ENCODE measurements around the gene ZNF438. TPM values are rescaled to one million over a fixed set of nuclear protein-coding genes. Genes with fewer than 3 reads are reported as not detected.

Gene ZNF438
- total RNA-seq, 1 experiment from 2014 or later: 4.3 TPM

- no peak for TF ChIP-seq CTCF (IDR thresholded peaks at IDR 0.05; ENCODE audit: unreplicated experiment)
- DNase-seq: no peak
- CTCF ChIA-PET: no interaction called here
- intact Hi-C loops (cut with micrococcal nuclease; ENCODE audit: unreplicated experiment): no loop called here
- no peaks in the 10 kb centered on the region for H3K4me1 Mint-ChIP-seq (ENCODE audit: low read depth, unreplicated experiment)
- no peaks in the 10 kb centered on the region for H3K27me3 Mint-ChIP-seq (ENCODE audit: unreplicated experiment)
- no peak overlapping the region for H3K27ac Mint-ChIP-seq (ENCODE audit: unreplicated experiment)
- H3K4me3 Mint-ChIP-seq (ENCODE audit: low read depth, unreplicated experiment): no peak overlapping the region
- BruUV-seq (replicated peaks): no TSS peak
- H3K9me3 Mint-ChIP-seq (ENCODE audit: low read depth, unreplicated experiment): no peaks in the 10 kb centered on the region
- H3K36me3 Mint-ChIP-seq (ENCODE audit: insufficient read depth, unreplicated experiment): no peaks in the 10 kb centered on the region
Measured at GRCh38 chr10:30805061-30805460, 226.6 kb downstream of the ZNF438 start.

- Mint-ChIP-seq H3K4me1 (ENCODE audit: low read depth, unreplicated experiment) (no peaks in the 10 kb centered on the region), H3K27ac (ENCODE audit: unreplicated experiment) (no peak overlapping the region)
Measured at GRCh38 chr10:30804478-30805055, 227.1 kb downstream of the ZNF438 start.

GRCh38 chr10:30803892-30804322 is 227.8 kb downstream of the ZNF438 start:
- no TSS peak for BruUV-seq (replicated peaks)
- no peak for TF ChIP-seq CTCF (IDR thresholded peaks at IDR 0.05; ENCODE audit: unreplicated experiment)
- intact Hi-C loops (cut with micrococcal nuclease; ENCODE audit: unreplicated experiment): no loop called here
- Mint-ChIP-seq H3K36me3 (ENCODE audit: insufficient read depth, unreplicated experiment) (no peaks in the 10 kb centered on the region), H3K27ac (ENCODE audit: unreplicated experiment) (no peak overlapping the region), H3K27me3 (ENCODE audit: unreplicated experiment) (no peaks in the 10 kb centered on the region), H3K4me1 (ENCODE audit: low read depth, unreplicated experiment) (no peaks in the 10 kb centered on the region), H3K9me3 (ENCODE audit: low read depth, unreplicated experiment) (no peaks in the 10 kb centered on the region), H3K4me3 (ENCODE audit: low read depth, unreplicated experiment) (no peak overlapping the region)
- DNase-seq: no peak
- CTCF ChIA-PET: no interaction called here

More at GRCh38 chr10:30804478-30805055, 227.1 kb downstream of the ZNF438 start:
- CTCF ChIA-PET: no interaction called here
- Mint-ChIP-seq H3K36me3 (ENCODE audit: insufficient read depth, unreplicated experiment) (no peaks in the 10 kb centered on the region), H3K9me3 (ENCODE audit: low read depth, unreplicated experiment) (no peaks in the 10 kb centered on the region), H3K27me3 (ENCODE audit: unreplicated experiment) (no peaks in the 10 kb centered on the region), H3K4me3 (ENCODE audit: low read depth, unreplicated experiment) (no peak overlapping the region)
- no peak for TF ChIP-seq CTCF (IDR thresholded peaks at IDR 0.05; ENCODE audit: unreplicated experiment)
- DNase-seq: no peak
- intact Hi-C loops (cut with micrococcal nuclease; ENCODE audit: unreplicated experiment): no loop called here
- no TSS peak for BruUV-seq (replicated peaks)

GRCh38 chr10:30803058-30803457 is 228.6 kb downstream of the ZNF438 start:
- BruUV-seq (replicated peaks): no TSS peak
- Mint-ChIP-seq H3K27me3 (ENCODE audit: unreplicated experiment) (no peaks in the 10 kb centered on the region), H3K36me3 (ENCODE audit: insufficient read depth, unreplicated experiment) (no peaks in the 10 kb centered on the region), H3K4me1 (ENCODE audit: low read depth, unreplicated experiment) (no peaks in the 10 kb centered on the region), H3K4me3 (ENCODE audit: low read depth, unreplicated experiment) (no peak overlapping the region), H3K27ac (ENCODE audit: unreplicated experiment) (no peak overlapping the region), H3K9me3 (ENCODE audit: low read depth, unreplicated experiment) (no peaks in the 10 kb centered on the region)
- no peak for TF ChIP-seq CTCF (IDR thresholded peaks at IDR 0.05; ENCODE audit: unreplicated experiment)
- DNase-seq: no peak
- intact Hi-C loops (cut with micrococcal nuclease; ENCODE audit: unreplicated experiment): no loop called here
- CTCF ChIA-PET: no interaction called here
